Measurements from ENCODE around the gene ARF6. TPM values are rescaled to one million over a fixed set of nuclear protein-coding genes. Genes with fewer than 3 reads are reported as not detected.

ARF6 gene
- total RNA-seq, 3 donors from 2014 or later (not counting 1 experiment from before 2014, with no cell fraction given): 124 to 132 (median 128) TPM

- Mint-ChIP-seq H3K4me1 (no peaks in the 10 kb centered on the region), H3K27ac (no peak overlapping the region), H3K4me3 (no peak overlapping the region), H3K9me3 (peaks cover 0 to 2% of the 10 kb centered on the region in 2 donors), H3K27me3 (ENCODE audit: low read depth in 2 of 2) (peaks cover 5 to 10% of the 10 kb centered on the region in 2 donors), H3K36me3 (peaks cover 7% of the 10 kb centered on the region)
- DNase-seq: peak; percentile 49 to 77
- WGBS (ENCODE audit: insufficient coverage): 0% methylated on average over 12 of the region's 12 CpGs
- H3K4me3 ChIP-seq (ENCODE audit: low read length): peak overlapping the region; percentile 73
- H3K27me3 ChIP-seq (ENCODE audit: control insufficient read depth, insufficient read depth, low read length): no peaks in the 10 kb centered on the region
- peak in 1 of 3 donors; percentile 11 for ATAC-seq
- H3K36me3 ChIP-seq (ENCODE audit: control insufficient read depth, insufficient read depth, low read length): no peaks in the 10 kb centered on the region
- no peaks in the 10 kb centered on the region for H3K9me3 ChIP-seq (ENCODE audit: control insufficient read depth, insufficient read depth, low read length)
- intact Hi-C loops (cut with micrococcal nuclease): loop anchor here (1.0 to 5.0 kb wide), 3 partner anchors 8 to 371 kb away; partner anchors contain the start of gene SOS2
- peak overlapping the region; percentile 97 for H3K27ac ChIP-seq (ENCODE audit: low read length)
- H3K4me1 ChIP-seq (ENCODE audit: control insufficient read depth, insufficient read depth, low read length): peaks cover 28% of the 10 kb centered on the region
- TF ChIP-seq, protein P1, sequence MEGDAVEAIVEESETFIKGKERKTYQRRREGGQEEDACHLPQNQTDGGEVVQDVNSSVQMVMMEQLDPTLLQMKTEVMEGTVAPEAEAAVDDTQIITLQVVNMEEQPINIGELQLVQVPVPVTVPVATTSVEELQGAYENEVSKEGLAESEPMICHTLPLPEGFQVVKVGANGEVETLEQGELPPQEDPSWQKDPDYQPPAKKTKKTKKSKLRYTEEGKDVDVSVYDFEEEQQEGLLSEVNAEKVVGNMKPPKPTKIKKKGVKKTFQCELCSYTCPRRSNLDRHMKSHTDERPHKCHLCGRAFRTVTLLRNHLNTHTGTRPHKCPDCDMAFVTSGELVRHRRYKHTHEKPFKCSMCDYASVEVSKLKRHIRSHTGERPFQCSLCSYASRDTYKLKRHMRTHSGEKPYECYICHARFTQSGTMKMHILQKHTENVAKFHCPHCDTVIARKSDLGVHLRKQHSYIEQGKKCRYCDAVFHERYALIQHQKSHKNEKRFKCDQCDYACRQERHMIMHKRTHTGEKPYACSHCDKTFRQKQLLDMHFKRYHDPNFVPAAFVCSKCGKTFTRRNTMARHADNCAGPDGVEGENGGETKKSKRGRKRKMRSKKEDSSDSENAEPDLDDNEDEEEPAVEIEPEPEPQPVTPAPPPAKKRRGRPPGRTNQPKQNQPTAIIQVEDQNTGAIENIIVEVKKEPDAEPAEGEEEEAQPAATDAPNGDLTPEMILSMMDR (IDR thresholded peaks at IDR 0.05): no peak
Observed at GRCh38 chr14:49861699-49862088, 31.2 kb upstream of the ARF6 start.

- Histone ChIP-seq H3K4me3 (ENCODE audit: low read length) (peak overlapping the region; percentile 73), H3K36me3 (ENCODE audit: control insufficient read depth, insufficient read depth, low read length) (no peaks in the 10 kb centered on the region), H3K4me1 (ENCODE audit: control insufficient read depth, insufficient read depth, low read length) (peaks cover 31% of the 10 kb centered on the region), H3K9me3 (ENCODE audit: control insufficient read depth, insufficient read depth, low read length) (no peaks in the 10 kb centered on the region), H3K27me3 (ENCODE audit: control insufficient read depth, insufficient read depth, low read length) (no peaks in the 10 kb centered on the region), H3K27ac (ENCODE audit: low read length) (peak overlapping the region; percentile 97)
- H3K9me3 Mint-ChIP-seq: peaks cover 0 to 2% of the 10 kb centered on the region in 2 donors
- ATAC-seq (peak; percentile 34 to 78 (median 38)), DNase-seq (peak; percentile 87 to 94)
- TF ChIP-seq, protein P1 (IDR thresholded peaks at IDR 0.05): peak; percentile 100
- H3K4me3 Mint-ChIP-seq: no peak overlapping the region
- H3K4me1 Mint-ChIP-seq: no peaks in the 10 kb centered on the region
- no peak overlapping the region for H3K27ac Mint-ChIP-seq
- intact Hi-C loops (cut with micrococcal nuclease): loop anchor here (1.0 to 5.0 kb wide), 3 partner anchors 9 to 370 kb away; partner anchors contain the start of gene SOS2
- under 1% methylated on average over 16 of the region's 30 CpGs for WGBS (ENCODE audit: insufficient coverage)
- H3K27me3 Mint-ChIP-seq (ENCODE audit: low read depth in 2 of 2): peaks cover 5 to 10% of the 10 kb centered on the region in 2 donors
- peaks cover 7% of the 10 kb centered on the region for H3K36me3 Mint-ChIP-seq
Observed at GRCh38 chr14:49862089-49862673, 30.7 kb upstream of the ARF6 start.

- no peaks in the 10 kb centered on the region for H3K36me3 ChIP-seq (ENCODE audit: control insufficient read depth, insufficient read depth, low read length)
- H3K4me3 ChIP-seq (ENCODE audit: low read length): peak overlapping the region; percentile 73
- Mint-ChIP-seq H3K9me3 (peaks cover 0 to 2% of the 10 kb centered on the region in 2 donors), H3K36me3 (peaks cover 7% of the 10 kb centered on the region), H3K4me3 (no peak overlapping the region), H3K27me3 (ENCODE audit: low read depth in 2 of 2) (peaks cover 5 to 10% of the 10 kb centered on the region in 2 donors), H3K4me1 (peaks cover 11 to 12% of the 10 kb centered on the region in 2 donors), H3K27ac (no peak overlapping the region)
- H3K9me3 ChIP-seq (ENCODE audit: control insufficient read depth, insufficient read depth, low read length): no peaks in the 10 kb centered on the region
- peaks cover 39% of the 10 kb centered on the region for H3K4me1 ChIP-seq (ENCODE audit: control insufficient read depth, insufficient read depth, low read length)
- ATAC-seq (no peak), DNase-seq (peak in 1 of 2 donors; percentile 71)
- peak overlapping the region; percentile 97 for H3K27ac ChIP-seq (ENCODE audit: low read length)
- no peaks in the 10 kb centered on the region for H3K27me3 ChIP-seq (ENCODE audit: control insufficient read depth, insufficient read depth, low read length)
- TF ChIP-seq, protein P1 (IDR thresholded peaks at IDR 0.05): no peak
- intact Hi-C loops (cut with micrococcal nuclease): loop anchor here (5.0 kb wide), 1 partner anchor 369 kb away; the partner anchor contains the start of gene SOS2
- 10% methylated on average over 8 of the region's 9 CpGs for WGBS (ENCODE audit: insufficient coverage)
Observed at GRCh38 chr14:49863487-49864281, 29.2 kb upstream of the ARF6 start.
